Measurements from ENCODE around the gene EFCAB6. TPM values are rescaled to one million over a fixed set of nuclear protein-coding genes. Genes with fewer than 3 reads are reported as not detected.

The EFCAB6 gene
- total RNA-seq, 1 experiment from 2014 or later = 0.94 TPM

DNA sequence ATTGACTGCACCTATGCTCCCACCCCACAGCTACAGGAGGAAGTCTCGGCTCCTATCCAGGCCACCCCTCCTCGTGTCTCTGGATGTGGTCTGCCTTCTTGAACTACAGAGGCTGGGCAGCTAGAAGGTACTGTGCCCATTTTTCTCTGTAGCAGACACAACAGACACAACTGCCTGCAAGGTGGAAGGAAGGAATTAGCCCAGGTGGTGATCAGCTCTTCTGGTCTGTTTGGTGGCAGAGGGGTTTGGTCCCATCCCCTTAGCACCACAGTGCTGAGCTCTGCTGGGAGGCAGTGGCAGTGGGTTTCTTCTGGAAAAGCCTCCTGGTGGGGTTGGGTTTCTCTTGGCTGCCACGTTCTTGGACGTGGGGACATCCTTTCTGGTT, 267.8 kb downstream of the EFCAB6 start:
- POLR2A ChIA-PET = interaction anchor here (0.6 kb wide), 1 partner anchor 191 kb away, joined by 3 read pairs; no protein-coding TSS in a partner anchor
- H3K9me3 Mint-ChIP-seq = no peaks in the 10 kb centered on the region

More for the DNA sequence above, 267.8 kb downstream of the EFCAB6 start:
- TF ChIP-seq, protein P1, sequence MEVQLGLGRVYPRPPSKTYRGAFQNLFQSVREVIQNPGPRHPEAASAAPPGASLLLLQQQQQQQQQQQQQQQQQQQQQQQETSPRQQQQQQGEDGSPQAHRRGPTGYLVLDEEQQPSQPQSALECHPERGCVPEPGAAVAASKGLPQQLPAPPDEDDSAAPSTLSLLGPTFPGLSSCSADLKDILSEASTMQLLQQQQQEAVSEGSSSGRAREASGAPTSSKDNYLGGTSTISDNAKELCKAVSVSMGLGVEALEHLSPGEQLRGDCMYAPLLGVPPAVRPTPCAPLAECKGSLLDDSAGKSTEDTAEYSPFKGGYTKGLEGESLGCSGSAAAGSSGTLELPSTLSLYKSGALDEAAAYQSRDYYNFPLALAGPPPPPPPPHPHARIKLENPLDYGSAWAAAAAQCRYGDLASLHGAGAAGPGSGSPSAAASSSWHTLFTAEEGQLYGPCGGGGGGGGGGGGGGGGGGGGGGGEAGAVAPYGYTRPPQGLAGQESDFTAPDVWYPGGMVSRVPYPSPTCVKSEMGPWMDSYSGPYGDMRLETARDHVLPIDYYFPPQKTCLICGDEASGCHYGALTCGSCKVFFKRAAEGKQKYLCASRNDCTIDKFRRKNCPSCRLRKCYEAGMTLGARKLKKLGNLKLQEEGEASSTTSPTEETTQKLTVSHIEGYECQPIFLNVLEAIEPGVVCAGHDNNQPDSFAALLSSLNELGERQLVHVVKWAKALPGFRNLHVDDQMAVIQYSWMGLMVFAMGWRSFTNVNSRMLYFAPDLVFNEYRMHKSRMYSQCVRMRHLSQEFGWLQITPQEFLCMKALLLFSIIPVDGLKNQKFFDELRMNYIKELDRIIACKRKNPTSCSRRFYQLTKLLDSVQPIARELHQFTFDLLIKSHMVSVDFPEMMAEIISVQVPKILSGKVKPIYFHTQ (CRISPR knock-in tag; IDR thresholded peaks at IDR 0.05) = no peak
- no peak for TF ChIP-seq RORB (CRISPR knock-in tag; IDR thresholded peaks at IDR 0.05)
- TF ChIP-seq ZNF317 (CRISPR knock-in tag; IDR thresholded peaks at IDR 0.05; ENCODE audit: borderline replicate concordance, low read depth) = no peak
- TF ChIP-seq IRF1 (CRISPR knock-in tag; IDR thresholded peaks at IDR 0.05) = no peak
- no peak for TF ChIP-seq EMX1 (CRISPR knock-in tag; IDR thresholded peaks at IDR 0.05)
- no peak for TF ChIP-seq ATF1 (CRISPR knock-in tag; IDR thresholded peaks at IDR 0.05)
- no peak for TF ChIP-seq ESRRA (CRISPR knock-in tag; IDR thresholded peaks at IDR 0.05; ENCODE audit: borderline replicate concordance)
- no peak for TF ChIP-seq ZBTB21 (CRISPR knock-in tag; IDR thresholded peaks at IDR 0.05; ENCODE audit: borderline replicate concordance)
- TF ChIP-seq PREB (CRISPR knock-in tag; IDR thresholded peaks at IDR 0.05; ENCODE audit: borderline replicate concordance) = no peak
- TF ChIP-seq SMAD3 (CRISPR knock-in tag; IDR thresholded peaks at IDR 0.05; ENCODE audit: borderline replicate concordance) = no peak
- TF ChIP-seq, protein P2, sequence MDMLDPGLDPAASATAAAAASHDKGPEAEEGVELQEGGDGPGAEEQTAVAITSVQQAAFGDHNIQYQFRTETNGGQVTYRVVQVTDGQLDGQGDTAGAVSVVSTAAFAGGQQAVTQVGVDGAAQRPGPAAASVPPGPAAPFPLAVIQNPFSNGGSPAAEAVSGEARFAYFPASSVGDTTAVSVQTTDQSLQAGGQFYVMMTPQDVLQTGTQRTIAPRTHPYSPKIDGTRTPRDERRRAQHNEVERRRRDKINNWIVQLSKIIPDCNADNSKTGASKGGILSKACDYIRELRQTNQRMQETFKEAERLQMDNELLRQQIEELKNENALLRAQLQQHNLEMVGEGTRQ (CRISPR knock-in tag; IDR thresholded peaks at IDR 0.05) = no peak
- no peak for TF ChIP-seq CREM (CRISPR knock-in tag; IDR thresholded peaks at IDR 0.05)
- TF ChIP-seq, protein P3, sequence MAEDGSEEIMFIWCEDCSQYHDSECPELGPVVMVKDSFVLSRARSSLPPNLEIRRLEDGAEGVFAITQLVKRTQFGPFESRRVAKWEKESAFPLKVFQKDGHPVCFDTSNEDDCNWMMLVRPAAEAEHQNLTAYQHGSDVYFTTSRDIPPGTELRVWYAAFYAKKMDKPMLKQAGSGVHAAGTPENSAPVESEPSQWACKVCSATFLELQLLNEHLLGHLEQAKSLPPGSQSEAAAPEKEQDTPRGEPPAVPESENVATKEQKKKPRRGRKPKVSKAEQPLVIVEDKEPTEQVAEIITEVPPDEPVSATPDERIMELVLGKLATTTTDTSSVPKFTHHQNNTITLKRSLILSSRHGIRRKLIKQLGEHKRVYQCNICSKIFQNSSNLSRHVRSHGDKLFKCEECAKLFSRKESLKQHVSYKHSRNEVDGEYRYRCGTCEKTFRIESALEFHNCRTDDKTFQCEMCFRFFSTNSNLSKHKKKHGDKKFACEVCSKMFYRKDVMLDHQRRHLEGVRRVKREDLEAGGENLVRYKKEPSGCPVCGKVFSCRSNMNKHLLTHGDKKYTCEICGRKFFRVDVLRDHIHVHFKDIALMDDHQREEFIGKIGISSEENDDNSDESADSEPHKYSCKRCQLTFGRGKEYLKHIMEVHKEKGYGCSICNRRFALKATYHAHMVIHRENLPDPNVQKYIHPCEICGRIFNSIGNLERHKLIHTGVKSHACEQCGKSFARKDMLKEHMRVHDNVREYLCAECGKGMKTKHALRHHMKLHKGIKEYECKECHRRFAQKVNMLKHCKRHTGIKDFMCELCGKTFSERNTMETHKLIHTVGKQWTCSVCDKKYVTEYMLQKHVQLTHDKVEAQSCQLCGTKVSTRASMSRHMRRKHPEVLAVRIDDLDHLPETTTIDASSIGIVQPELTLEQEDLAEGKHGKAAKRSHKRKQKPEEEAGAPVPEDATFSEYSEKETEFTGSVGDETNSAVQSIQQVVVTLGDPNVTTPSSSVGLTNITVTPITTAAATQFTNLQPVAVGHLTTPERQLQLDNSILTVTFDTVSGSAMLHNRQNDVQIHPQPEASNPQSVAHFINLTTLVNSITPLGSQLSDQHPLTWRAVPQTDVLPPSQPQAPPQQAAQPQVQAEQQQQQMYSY (CRISPR knock-in tag; IDR thresholded peaks at IDR 0.05) = no peak
- TF ChIP-seq GRHL2 (CRISPR knock-in tag; IDR thresholded peaks at IDR 0.05; ENCODE audit: insufficient replicate concordance, severe bottlenecking) = no peak
- TF ChIP-seq NFE2L1 (CRISPR knock-in tag; IDR thresholded peaks at IDR 0.05) = no peak
- TF ChIP-seq SOX15 (CRISPR knock-in tag; IDR thresholded peaks at IDR 0.05) = no peak
- TF ChIP-seq, protein P4, sequence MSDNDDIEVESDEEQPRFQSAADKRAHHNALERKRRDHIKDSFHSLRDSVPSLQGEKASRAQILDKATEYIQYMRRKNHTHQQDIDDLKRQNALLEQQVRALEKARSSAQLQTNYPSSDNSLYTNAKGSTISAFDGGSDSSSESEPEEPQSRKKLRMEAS (CRISPR knock-in tag; IDR thresholded peaks at IDR 0.05) = no peak
- TF ChIP-seq CTCF (IDR thresholded peaks at IDR 0.05) = no peak
- H3K4me1 Mint-ChIP-seq = peaks cover 6% of the 10 kb centered on the region
- no peak for DNase-seq (ENCODE audit: low spot score)
- H3K36me3 Mint-ChIP-seq = no peaks in the 10 kb centered on the region
- CTCF ChIA-PET = interaction anchor here (0.9 to 1.3 kb wide), 2 partner anchors 28 to 339 kb away, joined by 3 read pairs; no protein-coding TSS in a partner anchor
- no peaks in the 10 kb centered on the region for H3K27me3 Mint-ChIP-seq (ENCODE audit: low read depth)
- H3K27ac Mint-ChIP-seq = no peak overlapping the region
- no peak overlapping the region for H3K4me3 Mint-ChIP-seq
- no peak for ATAC-seq
